Uterus (tissue), 4 donors: ENCODE measurements around the gene ZRSR2. TPM values are rescaled to one million over a fixed set of nuclear protein-coding genes. Genes with fewer than 3 reads are reported as not detected.

Experiments used
- DNase-seq, 2 donors: peaks; one replicate each; pipeline ENCODE4 v3.0.0-alpha.2; 2019 to 2020
- H3K27ac ChIP-seq, 2 donors: fragments of 200-600 bp; sonication (generic); 1 replicate in 1 of 2; 2 replicates in 1 of 2; pipeline ENCODE4 v1.5.1; 2016 to 2018
- H3K27me3 ChIP-seq, 2 donors: fragments of 200-600 bp; sonication (generic); one replicate each; pipeline ENCODE4 v1.5.1; 2018 to 2019; ENCODE audit warnings: control low read depth in 1 of 2
- H3K36me3 ChIP-seq, 2 donors: fragments of 200-600 bp; sonication (generic); one replicate each; pipeline ENCODE4 v1.5.1; 2019; ENCODE audit warnings: control low read depth in 1 of 2
- H3K4me1 ChIP-seq, 2 donors: fragments of 200-600 bp; sonication (generic); one replicate each; pipeline ENCODE4 v1.5.1; 2018 to 2019; ENCODE audit warnings: control low read depth in 1 of 2
- H3K4me3 ChIP-seq, 2 donors: fragments of 200-600 bp; sonication (generic); 1 replicate in 1 of 2; 2 replicates in 1 of 2; pipeline ENCODE4 v1.5.1; 2018 to 2019; ENCODE audit warnings: mild to moderate bottlenecking in 1 of 2
- H3K9me3 ChIP-seq, 2 donors: fragments of 200-600 bp; sonication (generic); one replicate each; pipeline ENCODE4 v1.5.1; 2019; ENCODE audit warnings: control low read depth in 1 of 2
- POLR2A ChIP-seq, 2 donors: fragments of 450-650 bp; IDR thresholded peaks; one replicate each; pipeline ENCODE4 v1.6.1; 2016; ENCODE audit warnings: antibody characterized with exemption in 2 of 2, mild to moderate bottlenecking in 1 of 2, moderate library complexity in 1 of 2
- intact Hi-C: fragments of 100-400 bp; cut with DNase I; formaldehyde crosslinking; loops from one replicate; pipeline ENCODE4 v1.15.1; 2023; ENCODE audit warnings: low total_unique reads
- total RNA-seq, 4 donors: library from RNA; depleted of rRNA in 3 of 4; stranded (reverse); fragments of >200 nt in 3 of 4; gene quantifications; one replicate each; pipeline versions ENCODE4 v1.1.0 to v1.2.4, GENCODE V29; 2014 to 2023
- TF ChIP-seq, protein P1 (sequence below), 4 experiments: fragments of 200-600 bp in 2 of 4; fragments of 450-650 bp in 2 of 4; sonication (generic) in 2 of 4; IDR thresholded peaks; one replicate each; pipeline ENCODE4 v1.5.1; 2016 to 2019; ENCODE audit warnings: antibody characterized with exemption in 4 of 4, mild to moderate bottlenecking in 2 of 4, moderate library complexity in 1 of 4
- donor health status: DM: yes; HTN: yes; CAD: no.

Gene ZRSR2
- total RNA-seq, 4 donors from 2014 or later = 1.8 to 28.2 (median 11.6) TPM

DNA sequence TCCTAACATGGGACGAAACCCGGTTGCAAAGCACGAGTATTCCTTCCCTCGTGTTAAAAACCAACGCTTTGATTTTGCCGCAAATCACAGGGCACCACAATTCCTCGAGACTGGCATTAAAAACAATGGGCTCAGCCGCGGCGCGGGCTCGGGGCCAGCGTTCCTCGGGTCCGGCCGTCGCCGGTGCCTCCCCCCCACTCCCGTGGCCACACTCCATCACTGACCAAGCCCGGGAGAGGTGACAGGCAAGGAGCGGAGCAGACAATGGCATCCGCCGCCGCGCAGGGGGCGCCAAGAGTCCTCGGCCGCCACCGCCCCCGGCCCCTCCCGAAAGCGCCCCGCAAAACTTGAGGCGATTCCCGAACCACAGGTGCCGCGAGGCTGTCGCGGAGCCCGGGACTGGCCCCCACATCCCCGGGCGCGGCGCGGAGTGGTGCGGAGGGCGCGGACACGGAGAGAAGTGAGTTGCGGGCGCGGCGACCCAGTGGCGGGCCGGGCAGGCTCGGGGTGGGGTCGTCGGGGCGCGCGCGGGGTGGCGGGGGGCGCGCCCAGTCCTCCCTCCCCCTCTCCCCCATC, 63.9 kb downstream of the ZRSR2 start:
- peak; percentile 55 to 56 for DNase-seq
- intact Hi-C loops = no loop called here
- peak in 1 of 2 donors; percentile 19 for TF ChIP-seq POLR2A (IDR thresholded peaks at IDR 0.05)
- TF ChIP-seq, protein P1, sequence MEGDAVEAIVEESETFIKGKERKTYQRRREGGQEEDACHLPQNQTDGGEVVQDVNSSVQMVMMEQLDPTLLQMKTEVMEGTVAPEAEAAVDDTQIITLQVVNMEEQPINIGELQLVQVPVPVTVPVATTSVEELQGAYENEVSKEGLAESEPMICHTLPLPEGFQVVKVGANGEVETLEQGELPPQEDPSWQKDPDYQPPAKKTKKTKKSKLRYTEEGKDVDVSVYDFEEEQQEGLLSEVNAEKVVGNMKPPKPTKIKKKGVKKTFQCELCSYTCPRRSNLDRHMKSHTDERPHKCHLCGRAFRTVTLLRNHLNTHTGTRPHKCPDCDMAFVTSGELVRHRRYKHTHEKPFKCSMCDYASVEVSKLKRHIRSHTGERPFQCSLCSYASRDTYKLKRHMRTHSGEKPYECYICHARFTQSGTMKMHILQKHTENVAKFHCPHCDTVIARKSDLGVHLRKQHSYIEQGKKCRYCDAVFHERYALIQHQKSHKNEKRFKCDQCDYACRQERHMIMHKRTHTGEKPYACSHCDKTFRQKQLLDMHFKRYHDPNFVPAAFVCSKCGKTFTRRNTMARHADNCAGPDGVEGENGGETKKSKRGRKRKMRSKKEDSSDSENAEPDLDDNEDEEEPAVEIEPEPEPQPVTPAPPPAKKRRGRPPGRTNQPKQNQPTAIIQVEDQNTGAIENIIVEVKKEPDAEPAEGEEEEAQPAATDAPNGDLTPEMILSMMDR (IDR thresholded peaks at IDR 0.05) = peak in 2 of 4 experiments; percentile 12 to 14

DNA sequence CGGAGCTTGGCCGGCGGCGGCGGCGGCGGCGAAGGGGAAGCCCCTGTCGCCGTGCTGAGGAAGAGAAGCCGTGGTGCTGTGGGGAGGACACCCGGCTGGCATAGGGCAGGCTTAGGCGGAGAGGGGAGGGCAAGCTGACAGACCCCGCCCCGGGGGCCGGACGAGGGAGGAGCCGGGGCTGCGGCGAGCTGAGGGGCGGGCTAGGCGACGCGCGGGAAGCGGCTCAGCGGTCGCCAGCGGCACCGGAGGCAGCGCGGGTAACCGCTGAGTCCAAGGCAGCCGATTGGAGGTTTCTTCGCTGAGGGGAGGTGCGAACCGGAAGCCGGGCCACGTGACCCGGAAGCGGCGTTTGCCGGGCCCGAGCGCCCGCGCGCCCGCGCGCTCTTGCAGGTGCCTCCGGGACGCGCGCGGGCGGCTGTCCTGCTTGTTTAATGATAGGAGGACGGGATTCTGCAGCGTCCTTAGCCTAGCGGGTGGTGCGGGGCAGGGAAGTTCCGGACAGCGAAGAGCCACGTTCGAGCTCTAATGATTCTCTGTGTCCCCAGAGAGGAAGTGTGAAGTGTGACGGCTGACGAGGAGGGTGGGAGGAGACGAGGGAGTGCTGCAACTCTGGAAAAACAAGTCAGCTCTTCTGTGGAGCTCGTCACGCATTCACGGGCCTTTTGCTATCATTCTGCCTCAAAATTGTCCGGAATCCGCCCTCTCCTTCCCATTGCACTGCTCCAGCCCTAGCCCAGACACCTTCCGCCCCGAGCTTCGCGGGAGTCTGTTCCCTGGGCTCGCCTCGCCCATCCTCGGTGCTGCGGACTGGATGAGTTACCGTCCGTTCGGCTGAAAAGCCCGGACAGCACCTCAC, 64.7 kb downstream of the ZRSR2 start, which contains the start of gene AP1S2:
TSS of gene AP1S2 (minus strand) at position 102 of the 856 bp plus-strand sequence. CDS start 2,289 bp downstream, outside the sequence.
- peak within 1 kb of the TSS; percentile 86 to 93 for H3K27ac ChIP-seq
- peak; percentile 92 to 95 for DNase-seq
- H3K36me3 ChIP-seq = no peaks in the 10 kb centered on the region
- peak within 1 kb of the TSS; percentile 35 to 84 for H3K4me3 ChIP-seq
- no peaks in the 10 kb centered on the region for H3K9me3 ChIP-seq
- H3K27me3 ChIP-seq = no peaks in the 10 kb centered on the region
- TF ChIP-seq, protein P1 (IDR thresholded peaks at IDR 0.05) = no peak
- peak; percentile 60 to 76 for TF ChIP-seq POLR2A (IDR thresholded peaks at IDR 0.05)
- peaks cover 0 to 4% of the 10 kb centered on the region in 2 donors for H3K4me1 ChIP-seq
- intact Hi-C loops = no loop called here

More for the DNA sequence above, 63.9 kb downstream of the ZRSR2 start:
- Histone ChIP-seq H3K4me1 (peaks cover 3 to 4% of the 10 kb centered on the region in 2 donors), H3K4me3 (peak overlapping the region; percentile 35 to 84), H3K9me3 (no peaks in the 10 kb centered on the region), H3K27me3 (no peaks in the 10 kb centered on the region), H3K36me3 (no peaks in the 10 kb centered on the region), H3K27ac (peak overlapping the region; percentile 83 to 93)

DNA sequence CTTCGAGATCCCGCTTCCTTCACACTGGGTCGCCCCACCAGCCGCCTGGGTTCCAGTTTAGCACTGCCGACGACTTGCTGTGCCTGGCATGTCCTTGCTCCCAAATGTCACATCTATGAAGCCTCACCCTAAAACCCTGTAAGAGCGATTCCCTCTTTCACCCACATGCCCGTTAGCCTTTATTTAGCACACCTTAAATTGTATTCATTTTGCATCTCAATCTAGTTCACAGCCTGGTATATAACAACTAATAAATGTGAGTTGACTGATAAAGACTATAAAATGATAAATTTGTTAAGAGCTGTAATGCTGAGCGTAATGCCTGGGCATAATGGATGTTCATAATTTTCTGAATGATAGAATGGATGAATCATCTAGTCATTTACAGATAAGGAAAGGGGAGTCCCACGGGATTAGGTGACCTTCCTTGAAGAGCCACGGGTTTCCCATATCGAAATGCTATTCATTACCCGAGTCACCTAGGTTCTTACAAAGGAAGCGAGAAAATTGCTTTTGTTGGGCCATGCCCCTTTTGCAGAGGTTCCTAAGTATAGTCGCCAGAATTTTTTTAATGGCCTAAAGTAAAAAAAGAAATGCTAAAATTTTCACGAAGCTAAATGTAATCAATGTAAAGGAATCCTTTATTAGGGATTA, 65.4 kb downstream of the ZRSR2 start:
- intact Hi-C loops = no loop called here
- DNase-seq = no peak
- Histone ChIP-seq H3K36me3 (no peaks in the 10 kb centered on the region), H3K27ac (peak overlapping the region; percentile 86 to 93), H3K27me3 (no peaks in the 10 kb centered on the region), H3K9me3 (no peaks in the 10 kb centered on the region), H3K4me1 (peaks cover 0 to 4% of the 10 kb centered on the region in 2 donors), H3K4me3 (peak overlapping the region; percentile 35 to 84)
- TF ChIP-seq, protein P1 (IDR thresholded peaks at IDR 0.05) = no peak
- TF ChIP-seq POLR2A (IDR thresholded peaks at IDR 0.05) = no peak

DNA sequence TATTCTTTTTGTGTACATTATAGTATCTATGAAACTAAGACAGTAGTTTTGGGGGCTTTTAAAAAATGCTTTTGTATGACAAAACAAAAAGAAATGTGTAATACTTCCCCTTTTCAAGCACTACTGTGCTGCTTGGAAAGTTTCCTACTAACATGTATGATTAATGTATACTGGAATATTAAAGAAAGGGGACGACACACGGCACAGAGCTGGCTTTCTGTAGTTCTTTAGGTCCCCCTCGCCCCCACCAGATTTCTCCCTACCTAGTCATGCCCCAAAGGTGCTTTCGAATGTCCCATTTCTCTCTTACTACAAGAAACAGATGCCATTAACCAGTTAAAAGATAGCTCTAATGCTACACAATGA, 65.9 kb downstream of the ZRSR2 start:
- no peak overlapping the region for H3K4me3 ChIP-seq
- no peaks in the 10 kb centered on the region for H3K36me3 ChIP-seq
- no peaks in the 10 kb centered on the region for H3K27me3 ChIP-seq
- intact Hi-C loops = no loop called here
- H3K4me1 ChIP-seq = peaks cover 0 to 4% of the 10 kb centered on the region in 2 donors
- no peak for DNase-seq
- TF ChIP-seq, protein P1 (IDR thresholded peaks at IDR 0.05) = no peak
- TF ChIP-seq POLR2A (IDR thresholded peaks at IDR 0.05) = no peak
- H3K9me3 ChIP-seq = no peaks in the 10 kb centered on the region
- H3K27ac ChIP-seq = peak overlapping the region; percentile 2 to 86
